IPS-11a (cell line): ENCODE measurements around the gene CHMP3.
"Not testable (repeated sequence)": the region's sequence is repeated elsewhere in the genome, so short reads cannot be mapped to it uniquely, and the experiment has no call there.

Experiments used
- H3K4me3 ChIP-seq: one replicate; pipeline ENCODE4 v1.5.1; 2013; ENCODE audit warnings: low read depth, low read length, control low read depth

The CHMP3 gene

DNA sequence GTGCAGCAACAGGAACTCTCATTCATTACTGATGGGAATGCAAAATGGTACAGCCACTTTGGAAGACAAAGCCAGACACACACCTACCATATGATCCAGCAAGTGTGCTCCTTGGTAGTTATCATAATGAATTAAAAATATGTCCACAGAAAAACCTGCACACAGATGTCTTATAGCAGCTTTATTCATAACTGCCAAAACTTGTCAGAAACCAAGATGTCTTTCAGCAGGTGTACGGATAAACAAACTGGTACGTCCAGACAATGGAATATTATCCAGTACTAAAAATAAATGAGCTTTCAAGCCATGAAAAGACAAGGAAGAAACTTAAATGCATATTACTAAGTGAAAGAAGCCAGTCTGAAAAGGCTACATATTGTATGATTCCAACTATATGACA lies 50.4 kb downstream of the CHMP3 start:
- no peak overlapping the region for H3K4me3 ChIP-seq

DNA sequence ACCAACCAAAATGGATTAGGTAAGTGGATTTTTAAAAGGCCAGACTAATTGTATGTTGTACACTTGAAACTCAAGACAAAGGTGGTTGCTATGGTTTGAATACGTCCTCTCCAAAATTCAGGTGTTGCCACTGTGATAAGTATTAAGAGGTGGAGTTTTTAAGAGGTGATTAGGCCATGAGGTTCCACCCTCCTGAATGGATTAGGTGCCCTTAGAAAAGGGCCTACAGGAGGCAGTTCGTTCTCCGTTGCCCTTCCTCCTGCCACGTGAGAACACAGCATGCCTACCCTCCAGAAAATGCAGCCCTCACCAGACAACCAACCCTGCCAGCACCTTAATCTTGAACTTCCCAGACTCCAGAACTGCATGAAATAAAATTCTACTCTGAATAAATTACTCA lies 51.2 kb downstream of the CHMP3 start:
- H3K4me3 ChIP-seq, result no peak overlapping the region

DNA sequence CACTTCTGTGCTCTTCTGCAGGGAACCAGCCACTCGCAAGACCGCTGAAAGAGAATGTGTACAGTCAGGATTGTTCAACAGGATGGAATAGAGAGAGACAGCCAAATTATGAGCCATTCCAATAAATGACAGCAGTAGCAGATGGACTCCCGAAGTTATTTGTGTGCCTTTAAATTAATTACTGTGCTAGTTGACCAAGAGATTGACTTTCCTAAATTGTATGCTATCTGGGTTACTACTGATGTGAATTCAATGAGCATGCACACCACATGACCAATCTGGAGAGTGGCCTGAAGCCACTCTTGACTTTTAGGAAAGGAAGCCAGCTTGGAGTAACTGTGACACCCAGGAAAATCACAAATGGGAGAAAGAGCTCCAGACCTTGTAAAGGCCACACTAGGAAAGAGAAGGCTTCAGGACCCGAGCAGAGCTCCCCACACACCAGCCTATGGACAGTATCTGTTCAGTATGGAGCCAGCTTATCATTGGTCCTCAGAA lies 52.8 kb downstream of the CHMP3 start:
- no peak overlapping the region for H3K4me3 ChIP-seq

DNA sequence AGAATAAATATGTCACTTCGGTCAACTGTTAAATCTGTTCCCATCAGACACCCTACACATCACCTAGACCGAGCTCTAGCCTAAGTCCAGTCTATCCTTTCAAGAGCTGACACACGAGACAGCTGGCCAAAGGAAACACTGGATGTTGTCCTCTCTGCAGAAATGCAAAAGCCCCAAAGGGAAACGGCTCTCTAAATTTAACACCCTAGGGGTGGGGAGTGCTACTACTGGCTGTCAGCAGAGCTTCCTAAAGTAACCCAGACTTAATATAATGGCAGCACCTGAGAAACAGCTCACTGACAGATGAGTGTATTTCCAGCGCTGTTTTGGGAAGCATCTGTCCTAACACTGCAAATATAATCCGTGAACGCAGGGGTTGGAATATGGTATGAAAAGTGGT lies 55.6 kb downstream of the CHMP3 start:
- H3K4me3 ChIP-seq, result no peak overlapping the region

DNA sequence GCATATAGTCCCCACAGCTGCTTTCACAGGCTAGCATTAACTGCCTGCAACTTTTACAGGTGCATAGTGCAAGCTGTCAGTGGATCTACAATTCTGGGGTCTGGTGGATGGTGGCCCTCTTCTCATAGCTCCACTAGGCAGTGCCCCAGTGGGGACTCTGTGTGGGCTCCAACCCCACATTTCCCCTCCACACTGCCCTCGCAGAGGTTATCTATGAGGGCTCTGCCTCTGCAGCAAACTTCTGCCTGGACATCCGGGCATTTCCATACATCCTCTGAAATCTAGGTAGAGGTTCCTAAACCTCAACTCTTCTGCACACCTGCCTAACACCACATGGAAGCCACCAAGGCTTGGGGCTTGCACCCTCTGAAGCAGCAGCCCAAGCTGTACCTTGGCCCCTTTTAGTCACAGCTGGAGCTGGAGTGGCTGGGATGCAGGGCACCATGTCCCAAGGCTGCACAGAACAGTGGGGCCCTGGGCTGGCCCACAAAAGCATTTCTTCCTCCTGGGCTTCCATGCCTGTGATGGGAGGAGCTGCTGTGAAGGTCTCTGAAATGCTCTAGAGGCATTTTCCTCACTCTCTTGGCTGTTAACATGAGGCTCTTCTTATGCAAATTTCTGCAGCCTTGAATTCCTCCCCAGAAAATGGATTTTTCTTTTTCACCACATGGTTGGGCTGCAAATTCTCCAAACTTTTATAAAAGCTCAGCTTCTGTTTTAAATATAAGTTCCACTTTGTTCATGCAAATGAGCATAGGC lies 62.7 kb downstream of the CHMP3 start:
- H3K4me3 ChIP-seq, result no peak overlapping the region

DNA sequence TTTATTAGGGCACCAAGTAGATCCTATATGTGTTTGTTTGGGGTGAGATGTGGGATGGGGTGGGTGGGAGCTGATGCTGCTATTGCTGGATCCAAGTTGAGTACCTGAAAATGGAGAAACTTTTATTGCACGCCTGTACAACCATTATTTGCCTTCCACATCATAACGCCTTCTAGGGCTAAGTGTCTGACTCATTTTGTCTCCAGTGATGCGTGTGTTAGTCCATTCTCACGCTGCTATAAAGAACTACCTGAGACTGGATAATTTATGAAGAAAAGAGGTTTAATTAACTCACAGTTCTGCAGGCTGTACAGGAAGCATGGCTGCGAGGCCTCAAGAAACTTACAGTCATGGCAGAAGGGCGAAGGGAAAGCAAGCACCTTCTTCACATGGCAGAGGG lies 63.9 kb downstream of the CHMP3 start:
- no peak overlapping the region for H3K4me3 ChIP-seq

DNA sequence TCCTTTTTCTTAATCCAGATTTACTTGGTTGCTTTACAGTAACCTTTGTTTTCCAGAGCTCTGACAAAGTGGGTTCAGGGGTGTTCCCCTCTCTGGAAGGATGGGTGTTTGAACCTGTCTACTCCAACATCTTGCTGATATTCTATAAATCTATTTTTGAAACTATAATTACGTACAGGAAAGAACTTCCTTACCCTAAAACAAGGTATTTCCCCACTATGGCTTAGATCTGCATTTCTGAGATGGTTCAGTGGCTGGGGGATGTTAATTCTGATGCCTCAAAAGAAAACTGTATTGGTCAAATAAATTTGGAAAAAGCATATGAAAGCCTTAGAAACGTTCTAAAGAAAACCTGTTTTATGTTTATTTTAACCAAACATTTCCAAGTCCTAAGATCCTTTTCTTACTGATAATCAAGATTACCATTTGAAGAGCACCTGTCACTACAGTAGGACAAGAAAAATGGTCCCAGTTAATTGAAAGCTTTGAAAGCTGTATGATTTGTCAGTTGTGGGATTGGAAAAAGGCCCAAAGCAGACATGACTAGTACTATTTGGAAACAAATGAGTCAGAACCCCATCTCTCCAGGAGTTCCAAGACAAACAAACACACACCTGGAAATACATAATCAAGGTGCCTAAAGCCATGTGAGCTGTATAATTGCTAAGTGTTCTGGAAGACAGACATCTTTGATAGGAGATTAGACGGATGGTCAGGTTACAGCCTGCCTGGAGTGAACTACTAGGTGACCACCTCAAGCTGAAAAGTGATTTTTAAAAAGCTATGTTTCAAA lies 64.6 kb downstream of the CHMP3 start:
- no peak overlapping the region for H3K4me3 ChIP-seq

DNA sequence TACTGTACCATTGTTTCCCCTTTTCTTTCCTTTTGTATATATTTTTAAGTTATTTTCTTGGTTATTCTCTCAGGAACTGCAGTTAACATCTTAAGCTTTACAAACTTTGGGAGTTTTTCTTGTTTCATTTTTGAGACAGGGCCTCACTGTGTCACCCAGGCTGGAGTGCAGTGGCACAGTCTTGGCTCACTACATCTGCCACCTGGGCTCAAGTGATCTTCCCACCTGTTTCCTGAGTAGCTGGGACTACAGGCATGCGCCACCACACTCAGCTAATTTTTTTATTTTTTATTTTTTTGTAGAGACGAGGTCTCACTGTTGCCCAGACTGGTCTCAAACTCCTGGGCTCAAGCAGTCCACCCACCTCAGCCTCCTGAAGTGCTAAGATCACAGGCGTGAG lies 66.9 kb downstream of the CHMP3 start:
- not testable (repeated sequence) for H3K4me3 ChIP-seq

DNA sequence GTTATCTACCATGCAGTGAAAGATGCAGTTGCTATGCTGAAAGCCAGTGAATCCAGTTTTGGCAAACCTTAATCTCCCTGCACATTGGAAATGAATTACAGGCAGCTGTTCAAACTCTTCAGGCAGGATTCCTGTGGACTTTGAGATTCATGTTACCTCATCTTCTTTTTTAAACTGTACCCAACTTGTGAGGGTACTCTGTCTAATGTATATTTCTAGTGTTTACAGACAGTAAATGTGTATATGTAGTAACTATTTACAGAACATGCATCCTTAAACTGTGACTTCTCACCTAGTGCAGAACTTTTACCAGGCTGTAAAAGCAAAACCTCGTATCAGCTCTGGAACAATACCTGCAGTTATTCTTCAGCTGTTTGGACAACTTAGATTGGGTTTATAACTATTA lies 71.2 kb downstream of the CHMP3 start:
- H3K4me3 ChIP-seq, result no peak overlapping the region

DNA sequence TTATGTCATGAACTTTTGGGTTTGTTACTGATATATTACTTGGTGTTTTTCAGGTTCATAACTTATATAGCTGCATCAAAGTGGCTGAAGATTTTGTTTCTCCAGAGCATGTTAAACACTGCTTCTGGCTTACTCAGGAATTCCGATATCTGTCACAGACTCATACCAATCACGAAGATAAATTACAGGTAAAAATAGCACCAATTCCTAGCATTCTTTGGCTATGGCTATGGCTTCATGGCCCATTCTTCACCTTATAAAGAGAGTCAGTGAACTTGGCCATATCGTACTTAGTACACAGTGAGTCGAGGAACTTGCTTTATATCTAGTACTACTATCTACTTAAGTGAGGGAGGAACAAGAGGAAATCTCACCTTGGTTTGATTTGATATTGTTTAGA lies 72.2 kb downstream of the CHMP3 start:
- H3K4me3 ChIP-seq, result no peak overlapping the region

DNA sequence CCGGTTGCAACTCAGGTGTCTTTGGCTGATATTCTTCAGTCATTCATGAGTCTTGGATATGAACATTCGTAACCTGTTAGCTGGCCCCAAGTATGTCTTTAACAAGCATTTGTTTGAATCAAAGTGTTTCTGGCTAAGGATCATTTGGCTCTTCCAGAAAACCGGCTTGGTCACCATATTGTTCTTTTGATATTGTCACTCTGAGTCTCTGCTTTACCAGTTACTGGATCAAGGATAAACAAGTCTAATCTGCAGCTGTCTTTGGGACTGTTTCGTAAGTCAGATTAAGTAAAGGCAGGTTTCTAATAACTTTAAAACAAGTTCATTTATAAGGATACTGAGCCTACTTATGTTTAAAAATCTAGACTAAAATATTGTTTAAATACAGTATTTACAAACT lies 73.0 kb downstream of the CHMP3 start:
- H3K4me3 ChIP-seq, result no peak overlapping the region

DNA sequence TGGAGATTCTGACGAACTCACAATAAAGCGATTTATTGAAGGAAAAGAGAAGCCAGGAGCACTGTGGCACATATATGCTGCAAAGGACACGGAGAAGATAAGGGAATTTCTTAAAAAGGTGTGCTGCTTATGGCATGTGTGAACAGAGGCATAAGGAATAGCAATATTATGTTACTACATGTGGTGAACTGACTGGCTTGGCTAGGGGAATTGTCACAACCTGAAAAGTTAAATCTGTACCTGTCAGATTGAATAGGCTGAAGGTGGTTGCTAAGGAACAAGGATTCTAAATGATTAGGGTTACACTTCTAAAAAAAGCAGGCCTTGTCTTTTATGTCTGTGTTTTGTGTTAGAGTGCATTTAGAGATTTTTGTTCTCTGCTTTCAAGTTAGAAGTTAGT lies 73.7 kb downstream of the CHMP3 start:
- H3K4me3 ChIP-seq, result no peak overlapping the region

DNA sequence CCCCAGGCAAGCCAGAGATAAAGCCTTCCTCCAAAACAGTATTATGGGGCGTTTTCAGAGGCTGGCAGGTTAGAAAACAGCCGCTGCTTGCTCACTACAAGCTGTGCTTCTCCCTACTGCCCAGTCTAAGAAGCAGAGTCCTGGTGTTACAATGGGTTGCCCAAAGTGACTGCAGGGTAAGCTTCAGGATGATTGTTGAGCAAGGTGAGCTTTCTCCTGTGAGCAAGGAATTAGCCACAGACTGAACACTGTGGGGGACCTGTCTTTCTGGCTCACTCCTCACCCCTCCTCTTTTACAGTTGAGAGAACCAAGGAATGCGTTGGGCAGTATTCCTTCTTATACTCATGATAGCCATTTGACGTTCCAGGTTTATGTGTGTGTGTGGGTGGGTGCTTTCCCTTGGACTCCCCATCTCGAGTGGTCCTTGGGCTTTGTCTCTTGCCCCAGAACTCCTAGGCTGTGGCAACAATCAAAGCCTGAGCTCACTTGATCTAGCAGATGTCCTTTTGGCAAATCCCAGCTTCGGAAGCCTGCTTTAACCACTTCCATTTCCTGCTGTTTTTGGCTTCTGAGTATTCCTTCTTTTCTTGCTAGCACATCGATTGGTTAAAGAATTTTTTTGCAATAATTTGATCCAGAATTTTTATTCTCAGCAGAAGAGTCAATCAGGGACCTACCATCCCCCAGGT lies 74.5 kb downstream of the CHMP3 start:
- no peak overlapping the region for H3K4me3 ChIP-seq

DNA sequence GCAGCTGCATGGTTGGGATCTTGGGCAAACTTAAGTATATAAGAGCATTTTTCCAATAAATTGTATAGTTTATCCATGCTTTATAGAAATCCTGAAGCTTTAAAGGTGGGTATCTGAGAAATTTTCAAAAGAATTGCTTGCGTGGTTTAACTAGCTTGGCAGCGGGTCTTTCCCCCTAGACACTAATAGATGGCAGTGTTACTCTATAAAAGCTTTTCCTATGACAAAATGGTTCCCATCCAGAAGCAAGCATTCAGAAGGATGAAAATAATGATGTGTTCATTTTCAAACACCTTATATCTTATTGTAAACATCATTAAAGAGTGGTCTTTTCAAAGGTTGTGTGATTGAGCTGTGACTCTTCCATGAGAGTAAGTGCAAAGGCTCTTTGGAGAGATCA lies 76.2 kb downstream of the CHMP3 start:
- no peak overlapping the region for H3K4me3 ChIP-seq

DNA sequence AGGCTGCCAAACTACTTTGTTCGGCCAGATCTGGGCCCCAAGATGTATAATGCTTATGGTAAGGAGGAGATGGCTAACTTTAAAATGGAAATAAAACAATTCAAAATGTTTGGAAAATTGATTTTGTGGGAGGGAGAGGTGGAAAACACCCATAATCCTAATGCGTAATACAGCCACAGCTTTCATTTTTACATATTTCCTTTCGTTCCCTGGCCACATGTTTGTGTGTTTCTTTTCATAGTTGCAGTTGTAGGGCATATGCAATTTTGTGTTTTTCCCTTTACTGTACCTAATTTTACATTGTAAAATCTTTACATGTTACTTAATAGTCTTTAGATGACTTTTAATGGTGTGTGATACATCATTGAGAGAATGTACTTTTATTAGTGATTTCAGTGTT lies 77.4 kb downstream of the CHMP3 start:
- H3K4me3 ChIP-seq, result no peak overlapping the region

DNA sequence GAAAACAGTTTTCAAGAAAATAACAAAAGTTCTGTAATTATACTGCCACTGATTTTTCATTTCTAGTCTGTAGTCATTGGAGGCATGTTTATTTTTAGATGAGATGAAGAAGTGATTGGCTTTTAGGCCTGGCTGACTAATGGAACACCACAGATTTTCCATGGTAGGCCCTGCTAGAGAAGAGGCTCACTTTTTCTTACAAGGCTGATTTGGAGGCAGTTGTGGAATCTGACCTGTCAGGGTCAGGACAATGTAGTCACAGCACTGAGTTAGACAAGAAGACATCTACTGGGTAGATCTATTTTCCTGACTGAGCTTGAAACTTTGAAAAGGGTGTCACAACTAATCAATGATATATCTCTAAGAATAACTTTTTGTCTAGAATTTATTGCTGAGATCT lies 78.1 kb downstream of the CHMP3 start:
- no peak overlapping the region for H3K4me3 ChIP-seq

DNA sequence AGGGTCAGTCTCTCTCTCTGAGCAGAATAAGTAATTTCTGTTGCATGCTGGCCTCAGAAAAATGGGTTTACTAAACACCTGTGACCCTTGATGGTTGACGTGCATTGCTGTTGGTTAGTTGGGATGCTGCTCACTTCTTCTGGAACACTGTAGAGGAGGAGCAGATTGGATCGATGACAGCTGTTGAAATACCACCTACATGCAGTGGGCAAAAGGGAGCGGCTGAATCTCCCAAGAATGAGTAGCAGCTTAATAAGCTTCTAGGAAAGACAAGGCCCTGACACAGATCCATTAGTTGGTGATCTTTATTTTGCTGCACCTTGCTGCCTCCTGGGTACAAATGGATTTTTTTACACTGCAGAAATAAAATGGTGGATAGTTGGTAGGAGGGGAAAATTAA lies 78.9 kb downstream of the CHMP3 start:
- no peak overlapping the region for H3K4me3 ChIP-seq

DNA sequence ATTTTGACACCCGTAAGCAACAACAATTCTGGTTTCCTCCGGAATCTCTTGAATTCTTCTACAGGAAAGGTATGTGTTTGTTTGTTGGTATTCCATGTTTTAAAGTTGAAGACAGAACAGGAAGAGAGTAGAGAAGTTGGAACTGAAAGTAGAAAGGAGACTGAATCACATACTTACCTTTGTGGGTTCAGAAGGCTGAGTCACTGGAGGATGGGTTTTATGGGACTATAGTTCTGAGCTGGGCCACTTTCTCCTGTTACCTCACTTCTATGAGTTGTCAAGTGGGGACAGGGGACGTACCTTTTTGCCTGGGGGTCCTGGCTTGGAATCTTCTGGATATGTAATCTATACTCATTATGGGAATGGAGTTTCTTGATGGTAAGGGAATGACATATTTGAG lies 81.2 kb downstream of the CHMP3 start:
- no peak overlapping the region for H3K4me3 ChIP-seq

DNA sequence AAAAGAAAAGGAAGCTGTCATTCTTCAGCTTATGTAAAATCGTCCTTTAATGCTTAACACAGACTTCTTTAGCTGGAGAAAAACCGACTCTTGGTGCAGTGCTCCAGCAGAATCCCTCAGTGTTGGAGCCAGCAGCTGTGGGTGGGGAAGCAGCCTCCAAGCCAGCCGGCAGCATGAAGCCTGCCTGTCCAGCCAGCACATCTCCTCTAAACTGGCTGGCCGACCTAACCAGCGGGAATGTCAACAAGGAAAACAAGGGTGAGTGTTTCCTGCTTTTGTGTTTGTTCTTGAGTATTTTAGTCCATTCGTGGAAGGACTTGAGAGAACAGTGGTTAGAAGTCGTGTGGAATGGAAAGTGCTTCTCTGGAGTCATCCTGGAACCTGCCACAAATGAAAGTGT lies 83.1 kb downstream of the CHMP3 start:
- H3K4me3 ChIP-seq, result no peak overlapping the region

DNA sequence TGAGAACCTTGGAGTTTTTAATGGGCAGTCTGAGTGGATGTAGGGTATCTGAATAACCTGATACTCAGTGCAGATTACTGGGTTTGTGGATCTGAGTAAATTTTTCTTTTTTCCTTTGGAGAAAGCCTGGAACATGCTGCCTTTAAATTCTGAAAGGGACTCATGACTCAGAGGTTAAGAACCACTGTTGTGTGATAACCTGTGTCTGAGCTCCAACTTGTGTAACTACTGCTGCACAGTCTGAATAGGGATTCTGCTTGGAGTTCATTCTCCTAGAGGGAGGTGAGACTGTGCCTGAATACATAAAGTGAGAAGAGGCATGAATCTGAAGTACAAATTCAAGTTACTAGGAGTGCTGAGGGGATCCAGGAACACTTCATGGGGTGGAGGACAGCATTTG lies 85.9 kb downstream of the CHMP3 start:
- H3K4me3 ChIP-seq, result no peak overlapping the region

DNA sequence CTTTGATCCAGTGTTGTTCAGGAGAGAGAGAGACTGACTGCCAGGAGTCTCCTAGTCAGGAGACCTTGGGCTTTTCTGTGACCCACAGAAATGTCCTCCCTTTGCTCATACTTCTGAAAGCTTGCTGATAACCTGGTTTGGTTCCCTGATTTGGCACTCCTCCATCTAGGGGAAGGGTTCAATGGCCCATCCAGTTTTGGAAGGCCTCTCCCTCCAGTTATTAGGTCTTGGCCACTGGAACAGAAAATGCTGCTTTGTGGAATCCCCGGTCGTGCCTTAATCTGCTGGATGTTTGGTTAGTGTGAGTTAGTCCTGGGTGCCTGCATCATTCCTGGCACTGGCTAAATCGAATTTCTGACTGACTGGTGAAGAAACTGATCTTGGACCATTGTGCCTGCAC lies 86.3 kb downstream of the CHMP3 start:
- no peak overlapping the region for H3K4me3 ChIP-seq

DNA sequence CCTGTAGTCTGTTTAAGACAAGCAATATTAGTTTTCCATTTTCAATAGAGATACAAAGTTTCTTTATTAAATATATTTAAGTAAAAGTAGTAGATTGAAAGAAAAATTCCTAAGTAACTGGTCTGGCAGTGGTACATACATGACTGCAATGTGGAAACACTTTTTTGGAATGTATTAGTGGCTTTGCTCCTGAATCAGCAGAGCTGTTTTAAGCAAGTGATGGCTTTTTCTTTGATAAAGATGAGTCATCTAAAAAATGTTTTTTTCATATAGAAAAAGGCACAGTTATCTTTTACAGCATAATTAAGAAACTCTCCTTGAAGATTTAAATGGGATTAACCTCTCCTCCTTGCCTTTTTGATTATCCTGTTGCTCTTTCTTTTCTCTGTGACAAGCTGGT lies 87.2 kb downstream of the CHMP3 start:
- no peak overlapping the region for H3K4me3 ChIP-seq
